CD4-positive, alpha-beta T cell treated with Interferon gamma for 1 hour (primary cell): ENCODE data around the gene TMEM218.
"Not testable (repeated sequence)": the region's sequence is repeated elsewhere in the genome, so short reads cannot be mapped to it uniquely, and the experiment has no call there.

Experiments
- DNase-seq: peaks from one replicate; pipeline ENCODE4 v3.0.0-alpha.2; 2020

The TMEM218 gene

DNA sequence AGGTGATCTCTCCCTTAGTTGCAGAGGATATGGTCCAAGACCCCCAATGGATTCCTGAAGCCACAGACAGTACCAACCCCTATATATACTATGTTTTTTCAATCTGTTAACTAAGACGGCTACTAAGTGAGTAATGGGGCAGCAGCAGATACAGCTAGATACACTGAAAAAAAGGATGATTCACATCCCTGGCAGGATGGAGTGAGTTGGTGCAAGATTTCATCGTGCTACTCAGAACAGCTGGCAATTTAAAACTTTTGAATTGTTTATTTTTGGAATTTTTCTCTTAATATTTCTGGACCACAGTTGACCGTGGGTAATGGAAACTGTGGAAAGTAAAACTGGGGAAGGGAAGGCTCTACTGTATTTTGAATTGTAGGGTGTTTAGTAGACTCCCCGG lies 17.0 kb upstream of the TMEM218 start:
- DNase-seq: no peak

DNA sequence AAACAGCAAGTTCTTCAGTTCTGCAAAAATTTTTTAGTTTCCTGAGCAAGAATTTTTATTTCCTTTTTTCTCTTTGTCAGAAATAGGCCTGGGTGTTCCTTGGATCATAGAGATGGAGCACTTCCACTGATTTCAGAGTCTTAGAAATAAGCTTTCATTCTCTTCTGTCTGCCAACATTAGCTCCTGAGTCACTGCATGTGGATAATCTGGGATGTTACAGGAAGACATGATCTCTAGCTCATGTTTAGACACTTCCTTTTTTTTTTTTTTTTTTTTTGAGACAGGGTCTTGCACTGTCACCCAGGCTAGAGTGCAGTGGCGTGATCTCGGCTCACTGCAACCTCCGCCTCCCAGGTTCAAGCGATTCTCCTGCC lies 13.2 kb upstream of the TMEM218 start:
- DNase-seq: no peak

DNA sequence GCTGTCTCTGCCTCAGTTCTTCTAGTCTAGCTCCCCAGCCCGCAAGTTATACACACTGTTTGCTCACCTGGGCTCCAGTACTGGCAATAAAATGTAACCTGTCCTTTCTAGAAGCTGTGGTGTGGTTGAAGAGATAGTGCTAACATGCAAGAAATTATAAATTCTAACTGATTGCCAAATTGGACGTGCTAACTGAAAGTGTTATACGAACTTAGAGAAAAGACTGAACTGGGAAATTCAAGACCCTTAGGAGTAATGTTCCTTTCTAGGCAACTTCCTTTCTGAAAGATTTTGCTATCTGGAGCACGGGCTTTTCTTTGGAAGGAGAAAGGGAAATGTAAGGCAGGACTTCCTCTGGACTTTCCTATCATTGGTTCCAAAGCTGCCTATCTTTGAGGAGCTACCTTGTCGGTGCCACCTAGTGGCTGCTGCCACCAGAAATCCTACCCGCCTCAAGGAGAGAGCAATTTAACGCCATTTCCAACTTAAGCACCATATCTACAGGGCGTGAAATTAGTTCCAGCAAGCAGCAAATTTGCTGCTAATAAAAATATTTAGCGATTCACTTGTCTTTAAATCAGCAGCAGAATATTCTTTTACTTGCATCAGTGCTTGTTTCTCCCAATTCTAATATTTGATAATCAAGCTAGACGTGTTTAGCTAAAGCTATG lies 12.7 kb upstream of the TMEM218 start:
- DNase-seq: peak; percentile 31

DNA sequence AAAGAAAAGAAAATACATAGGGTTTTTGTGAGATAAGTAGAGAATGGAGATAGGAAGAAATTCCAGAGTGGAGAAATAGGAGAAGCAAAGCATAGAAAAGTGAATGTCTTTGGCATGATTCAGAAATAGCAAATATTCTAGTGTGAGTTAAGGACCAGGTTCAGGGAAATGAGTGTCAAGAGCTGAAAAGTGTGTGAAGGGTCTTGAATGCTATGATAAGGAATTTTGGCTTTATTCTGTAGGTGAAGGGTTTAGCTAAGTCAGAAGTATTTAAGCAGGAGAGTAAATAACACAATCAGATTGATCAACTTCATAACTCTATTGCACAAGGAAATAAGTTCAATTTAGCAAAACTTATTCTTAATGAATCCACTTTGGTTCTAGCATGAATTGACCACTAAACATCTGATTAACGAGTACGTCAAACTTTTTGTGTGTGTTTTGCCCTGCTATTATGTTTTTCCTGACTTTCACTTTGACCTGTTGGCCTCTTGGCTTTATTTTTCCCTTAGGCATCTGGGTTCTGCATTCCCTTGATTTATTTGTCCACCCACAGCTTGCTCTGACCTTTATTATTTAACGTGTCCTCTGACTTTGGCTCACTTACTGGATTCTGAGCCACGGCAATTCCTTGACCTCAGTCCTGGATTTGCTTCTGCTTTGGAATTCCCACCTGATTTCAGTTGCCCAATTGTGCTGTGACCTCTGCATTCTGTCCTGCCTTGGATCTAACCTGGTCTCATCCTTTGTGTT lies 11.9 kb upstream of the TMEM218 start:
- DNase-seq: no peak

DNA sequence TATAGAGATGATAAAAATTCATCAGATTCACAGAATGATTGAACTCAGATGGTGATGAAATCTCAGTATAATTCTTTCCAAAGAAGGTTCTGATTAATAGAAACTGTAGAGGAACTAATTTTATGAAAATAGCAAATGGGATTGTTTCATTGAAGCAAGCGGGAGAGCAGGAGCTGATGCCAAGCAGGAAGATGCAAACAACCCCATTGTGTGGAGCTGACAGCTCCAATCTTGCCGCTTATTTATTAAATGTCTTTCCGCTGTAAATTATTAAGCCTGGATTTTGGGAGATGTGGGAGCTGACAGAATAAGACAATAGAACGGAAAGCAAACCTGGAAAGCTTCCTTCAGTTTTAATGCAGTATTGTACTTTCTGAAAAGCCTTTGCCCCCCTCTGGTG lies 6.0 kb upstream of the TMEM218 start:
- DNase-seq: no peak

DNA sequence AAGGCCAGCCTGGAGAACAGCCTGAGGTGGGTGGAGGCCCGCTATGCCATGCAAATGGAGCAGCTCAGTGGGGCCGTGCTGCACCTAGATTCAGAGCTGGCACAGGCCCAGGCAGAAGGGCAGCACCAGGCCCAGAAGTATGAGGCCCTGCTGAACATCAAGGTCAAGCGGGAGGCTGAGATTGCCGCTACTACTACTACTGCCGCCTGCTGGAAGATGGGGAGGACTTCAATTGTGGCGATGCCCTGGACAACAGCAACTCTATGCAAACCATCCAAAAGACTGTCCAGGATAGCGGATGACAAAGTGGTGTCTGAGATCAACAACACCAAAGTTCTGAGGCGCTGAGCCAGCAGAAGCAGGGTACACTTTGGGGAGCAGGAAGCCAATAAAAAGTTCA lies 3.1 kb upstream of the TMEM218 start:
- no peak for DNase-seq

DNA sequence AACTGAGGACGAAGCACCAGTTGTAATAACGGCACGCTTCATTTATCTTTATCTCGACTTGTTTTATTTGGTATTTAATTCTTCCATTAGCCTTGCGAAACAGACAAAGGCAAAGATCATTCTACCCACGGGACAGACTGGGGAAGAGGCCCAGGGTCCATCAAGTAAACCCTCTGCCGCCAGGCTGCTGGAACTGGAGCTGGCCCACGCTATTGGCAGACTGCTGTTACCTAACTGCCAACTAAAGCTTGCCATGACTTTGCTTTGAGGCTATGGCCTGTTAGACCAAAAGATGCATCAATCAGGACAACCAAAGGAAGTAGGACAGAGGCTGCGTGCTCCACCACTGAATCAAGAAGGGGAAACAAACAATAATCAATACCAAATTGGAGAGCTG lies 780 bp upstream of the TMEM218 start:
- no peak for DNase-seq

DNA sequence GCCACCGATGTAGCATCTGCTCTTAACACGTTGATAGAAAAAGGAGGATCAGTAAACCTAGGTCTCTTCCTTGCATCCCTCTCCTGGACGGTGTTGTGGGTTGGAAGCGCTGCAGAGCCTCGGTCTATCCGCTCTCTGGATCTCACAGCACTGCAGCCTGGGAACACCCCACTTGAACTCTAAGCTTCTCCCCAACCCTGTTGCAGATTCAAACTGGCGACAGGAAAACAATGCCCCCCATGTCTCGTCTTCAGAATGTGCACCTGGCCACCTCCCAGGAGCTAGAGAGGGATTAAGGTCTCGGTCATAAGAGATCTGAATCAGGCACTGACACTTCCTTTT lies 454 bp downstream of the TMEM218 start:
- no peak for DNase-seq

DNA sequence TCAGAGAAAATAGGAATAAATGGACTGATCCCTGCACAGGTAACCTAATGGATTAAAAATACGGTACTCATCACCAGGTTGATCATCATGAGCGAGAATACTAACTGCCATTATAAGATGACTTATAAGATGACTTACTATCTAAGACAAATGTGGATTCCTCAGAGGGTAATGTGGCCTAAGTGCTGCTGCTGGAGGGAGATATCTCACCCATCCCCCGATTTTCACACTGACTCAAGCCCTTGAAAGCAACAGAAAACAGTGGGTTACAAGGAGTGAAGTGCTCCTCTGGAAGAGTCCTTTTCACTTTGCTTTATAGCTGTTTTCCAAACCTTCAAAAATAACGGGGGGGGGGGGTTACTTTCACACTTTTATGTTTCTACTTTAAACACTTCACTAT lies 920 bp downstream of the TMEM218 start:
- DNase-seq: no peak

DNA sequence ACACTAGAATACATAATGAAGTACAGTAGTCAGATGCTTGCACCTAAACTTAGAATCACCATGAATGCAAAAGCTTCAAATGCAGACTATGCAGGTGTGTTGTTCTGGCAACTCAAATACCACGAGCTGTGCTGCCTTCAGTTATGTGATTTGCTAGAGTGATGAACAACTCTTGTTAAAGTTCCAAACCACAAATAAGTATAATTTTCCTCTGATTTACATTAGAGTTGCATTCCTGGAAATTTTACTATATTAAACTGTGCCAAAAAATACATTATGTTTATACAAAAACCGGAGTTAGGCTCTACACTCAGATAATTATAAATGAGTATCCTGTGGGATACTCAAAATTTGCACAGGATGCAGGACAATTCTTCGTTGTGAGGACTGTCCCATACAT lies 3.0 kb downstream of the TMEM218 start:
- no peak for DNase-seq

DNA sequence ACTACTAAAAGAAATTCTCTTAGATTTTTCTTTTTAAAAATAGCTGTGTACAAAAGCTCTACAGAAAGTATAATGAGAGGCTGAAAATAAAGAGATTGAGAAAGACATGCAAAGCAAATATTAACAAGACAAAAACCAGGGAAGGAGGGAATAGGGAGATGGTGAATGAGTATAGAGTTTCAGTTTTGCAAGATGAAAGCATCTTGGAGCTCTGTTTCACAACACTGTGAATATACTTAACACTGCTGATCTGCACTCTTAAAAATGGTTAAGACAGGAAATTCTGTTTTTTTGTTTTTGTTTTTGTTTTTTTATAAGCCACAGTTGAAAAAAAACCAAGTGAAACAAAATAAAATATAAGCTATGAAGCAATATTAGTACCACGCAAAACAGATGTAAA lies 5.5 kb downstream of the TMEM218 start:
- DNase-seq: no peak

DNA sequence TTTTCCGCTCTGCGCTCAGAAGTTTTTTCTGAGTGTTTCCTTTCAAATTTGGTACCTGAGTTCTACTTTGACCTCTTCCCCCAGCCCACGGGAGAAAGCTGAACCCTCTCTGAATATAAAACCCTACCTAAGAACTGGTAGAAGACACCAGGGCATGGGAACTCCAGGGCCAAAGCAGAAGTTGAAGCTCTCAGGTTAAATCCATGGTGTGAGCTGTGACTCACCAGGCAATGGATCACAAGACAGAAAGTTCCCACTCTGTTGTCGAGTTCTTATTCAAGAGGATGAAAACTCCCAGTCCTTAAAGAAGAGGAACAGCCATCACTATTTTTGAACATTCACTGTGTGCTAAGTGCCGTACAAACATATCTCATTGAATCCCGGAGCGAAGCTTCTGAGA lies 8.9 kb downstream of the TMEM218 start:
- no peak for DNase-seq

DNA sequence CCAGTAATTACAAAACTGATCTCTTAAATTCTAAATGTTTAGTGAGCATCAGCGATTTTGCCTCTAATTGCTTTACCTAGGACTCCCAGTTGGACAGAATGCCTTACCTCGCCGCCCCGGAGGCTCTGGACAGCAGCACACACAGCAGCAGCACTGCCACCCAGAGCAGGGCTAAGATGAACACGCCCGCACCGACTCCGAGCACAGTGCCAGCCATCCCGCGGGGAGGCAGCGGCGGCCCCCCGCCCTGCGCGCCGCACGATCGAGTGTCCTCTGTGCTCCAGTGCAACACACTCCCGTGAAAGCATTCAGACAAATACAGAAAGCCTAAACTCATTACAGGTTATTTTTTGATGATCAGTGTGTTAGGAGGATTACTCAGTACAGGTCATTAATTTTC lies 9.4 kb downstream of the TMEM218 start:
- no peak for DNase-seq

DNA sequence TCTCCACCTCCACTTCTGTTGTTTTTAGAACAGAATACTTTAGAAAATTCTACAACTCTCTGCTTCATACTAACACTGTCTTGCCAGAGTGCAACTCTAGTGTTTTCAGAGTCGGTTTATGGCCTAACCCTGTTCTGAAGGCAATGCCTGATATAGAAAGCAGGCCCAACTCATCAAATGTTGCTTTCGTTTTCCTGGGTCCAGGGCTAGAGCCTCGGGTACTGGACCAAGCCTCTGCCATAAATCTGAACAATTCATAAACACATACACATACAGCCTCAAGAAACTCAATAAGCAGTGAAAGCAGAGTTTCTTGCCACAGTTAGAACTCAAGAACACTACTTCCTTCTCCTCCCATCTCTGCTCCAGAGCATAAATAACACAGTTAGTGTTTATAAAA lies 9.8 kb downstream of the TMEM218 start:
- DNase-seq: no peak

DNA sequence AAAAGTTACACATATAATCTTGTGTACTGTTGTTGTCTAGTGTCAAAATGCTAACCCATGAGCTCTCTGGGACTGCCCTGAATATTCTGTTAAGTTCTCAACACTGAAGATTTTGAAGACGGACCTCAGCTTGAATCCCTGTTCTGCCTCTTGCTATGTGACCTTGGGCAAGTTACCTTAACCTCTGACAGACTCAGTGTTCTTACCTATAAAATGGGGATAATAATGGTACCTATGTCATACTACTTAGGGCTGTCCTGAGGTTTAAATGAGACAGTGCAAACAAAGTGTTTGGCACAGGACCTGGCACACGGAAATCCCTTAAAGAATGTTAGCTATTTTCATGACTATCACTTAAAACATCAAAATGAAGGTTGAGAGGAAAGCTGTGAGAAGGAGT lies 11.3 kb downstream of the TMEM218 start:
- DNase-seq: no peak

DNA sequence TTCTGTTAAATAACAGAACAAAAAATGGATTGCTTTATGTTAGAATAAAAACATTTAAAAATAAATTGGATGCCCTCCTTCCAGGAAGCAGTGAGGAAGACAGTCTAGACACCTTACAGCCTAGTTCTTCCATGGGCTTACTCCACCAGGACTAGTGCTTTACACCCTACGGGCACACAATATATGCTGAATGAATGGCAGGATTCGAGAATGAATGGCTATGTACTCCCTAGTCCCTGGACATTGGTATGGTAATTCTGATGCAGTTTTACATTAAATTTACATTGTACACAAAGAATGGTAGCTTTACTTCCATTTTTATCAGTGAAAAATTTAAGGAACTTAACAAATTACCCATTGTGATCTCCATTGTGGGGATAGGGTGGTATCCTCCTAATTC lies 16.7 kb downstream of the TMEM218 start:
- DNase-seq: no peak

DNA sequence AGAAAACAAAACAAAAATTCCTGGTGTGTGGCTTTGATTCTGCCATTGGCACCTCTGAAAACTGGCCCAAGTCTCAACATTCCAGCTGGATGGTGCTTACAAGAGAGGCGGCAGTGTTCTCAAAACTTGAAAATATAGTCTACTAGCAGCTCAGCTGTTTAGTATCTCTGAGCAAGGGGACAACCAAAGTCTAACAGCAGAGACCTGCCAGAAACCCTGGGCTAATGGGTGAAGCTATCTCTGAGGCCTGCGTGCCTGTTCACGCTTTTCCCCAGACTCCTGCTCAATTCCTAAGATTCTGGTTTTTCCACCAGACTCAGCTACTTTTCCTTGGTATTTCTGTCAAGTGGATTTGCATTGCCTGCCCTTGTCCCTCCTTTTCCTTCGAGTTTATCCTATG lies 17.9 kb downstream of the TMEM218 start:
- no peak for DNase-seq

DNA sequence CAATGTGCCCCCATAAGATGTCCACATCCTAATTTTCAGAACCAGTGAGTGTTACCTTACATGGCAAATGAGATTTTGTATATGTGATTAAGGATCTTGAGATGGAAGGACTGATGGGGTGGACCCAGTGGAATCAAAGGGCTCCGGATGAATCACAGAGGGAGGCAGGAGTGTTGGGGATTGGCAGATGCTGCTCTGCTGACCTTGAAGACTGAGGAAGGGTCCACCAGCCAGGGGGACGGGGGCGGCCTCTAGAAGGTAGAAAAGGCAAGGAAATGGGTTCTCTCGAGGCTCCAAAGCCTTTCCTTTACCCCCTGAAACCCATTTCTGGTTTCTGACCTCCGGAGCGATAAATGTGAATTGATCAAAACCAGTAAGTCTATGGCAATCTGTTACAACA lies 18.8 kb downstream of the TMEM218 start:
- no peak for DNase-seq

DNA sequence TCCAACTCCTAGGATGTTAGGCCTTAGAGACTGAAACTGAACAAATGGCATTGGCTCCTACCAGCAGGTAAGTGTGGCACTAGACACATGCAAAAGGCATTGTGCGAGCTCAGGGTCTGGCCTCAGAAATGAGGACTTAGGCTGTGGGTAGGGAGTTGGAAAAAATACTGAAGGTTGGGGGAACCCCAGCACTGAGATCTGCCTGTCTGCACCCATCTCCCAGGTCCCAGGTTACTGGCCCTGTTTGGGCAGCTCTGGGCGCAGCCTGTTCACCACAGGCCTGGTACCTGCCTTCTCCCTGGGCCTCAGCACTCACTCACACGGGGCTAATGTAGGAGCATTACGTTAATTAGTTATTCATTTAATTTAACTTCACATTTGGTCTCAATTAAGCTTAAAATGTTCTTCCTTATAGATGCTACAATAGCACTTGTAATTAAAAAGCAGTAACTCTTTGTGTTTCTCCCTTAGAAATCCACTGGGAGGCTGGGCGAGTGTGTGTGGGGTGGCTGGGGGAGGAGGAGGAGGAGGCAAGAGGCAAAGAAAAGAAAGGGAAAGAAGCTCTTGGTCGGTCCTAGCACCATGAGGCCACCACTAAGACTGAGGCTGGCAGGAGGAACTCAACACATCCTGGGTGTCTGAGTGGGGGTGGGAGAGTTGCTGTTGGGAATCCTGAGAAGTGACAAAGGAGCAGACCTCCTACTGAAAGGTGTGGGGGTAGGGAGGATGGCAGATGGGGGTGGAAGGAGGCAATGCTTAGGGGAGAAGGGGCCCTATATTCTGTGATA lies 19.4 kb downstream of the TMEM218 start:
- no peak for DNase-seq

DNA sequence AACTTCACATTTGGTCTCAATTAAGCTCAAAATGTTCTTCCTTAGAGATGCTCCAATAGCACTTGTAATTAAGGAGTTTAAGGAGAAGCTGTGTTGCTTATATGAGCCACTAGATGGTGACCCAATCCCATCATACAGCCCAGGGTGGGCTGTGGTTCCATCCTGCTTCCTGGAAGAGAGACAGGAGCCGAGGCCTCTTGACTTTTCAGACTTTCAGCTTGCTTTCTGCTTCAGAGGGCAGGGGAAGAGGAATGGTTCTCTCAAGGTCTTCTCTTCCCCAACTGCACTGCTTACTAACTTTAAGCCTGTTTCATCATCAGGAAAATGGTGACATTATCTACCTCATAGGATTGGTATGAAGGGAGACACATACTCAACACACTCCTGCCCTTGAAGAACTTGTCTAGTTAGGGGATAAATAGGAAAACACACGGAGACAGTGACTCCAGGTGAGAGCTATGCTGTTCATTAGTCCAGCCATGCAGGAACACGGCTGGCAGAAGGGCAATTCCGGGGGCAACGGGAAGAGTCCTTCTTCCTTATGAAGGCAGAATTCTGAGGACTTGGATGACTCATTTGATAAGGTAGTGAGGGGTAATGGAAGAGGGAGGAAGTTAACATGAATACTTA lies 20.1 kb downstream of the TMEM218 start:
- no peak for DNase-seq

DNA sequence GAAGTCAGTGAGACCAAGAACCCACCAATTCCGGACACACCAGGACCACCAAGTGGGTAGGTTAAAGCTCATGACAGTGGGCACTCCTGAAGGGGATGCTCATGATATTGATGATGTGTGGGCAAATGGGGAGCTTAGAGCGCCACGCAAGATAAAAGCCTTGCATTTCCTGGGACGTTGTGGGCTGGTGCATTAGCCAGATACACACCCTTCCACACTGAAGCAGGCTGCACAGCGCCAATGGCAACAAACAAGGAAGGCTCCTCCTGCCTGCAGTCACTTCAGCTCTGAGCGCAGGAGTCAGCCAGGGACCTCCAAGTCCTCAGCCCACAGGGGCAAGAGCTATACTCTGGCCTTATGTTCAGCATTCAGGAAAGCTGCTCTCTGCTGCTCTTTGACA lies 20.6 kb downstream of the TMEM218 start:
- DNase-seq: no peak

DNA sequence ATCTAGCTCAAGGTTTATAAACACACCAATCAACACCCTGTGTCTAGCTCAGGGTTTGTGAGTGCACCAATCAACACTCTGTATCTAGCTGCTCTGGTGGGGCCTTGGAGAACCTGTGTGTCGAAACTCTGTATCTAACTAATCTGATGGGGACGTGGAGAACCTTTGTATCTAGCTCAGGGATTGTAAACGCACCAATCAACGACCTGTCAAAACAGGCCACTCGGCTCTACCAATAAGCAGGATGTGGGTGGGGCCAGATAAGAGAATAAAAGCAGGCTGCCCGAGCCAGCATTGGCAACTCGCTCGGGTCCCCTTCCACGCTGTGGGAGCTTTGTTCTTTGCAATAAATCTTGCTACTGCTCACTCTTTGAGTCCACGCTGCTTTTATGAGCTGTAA lies 21.3 kb downstream of the TMEM218 start:
- not testable (repeated sequence) for DNase-seq

DNA sequence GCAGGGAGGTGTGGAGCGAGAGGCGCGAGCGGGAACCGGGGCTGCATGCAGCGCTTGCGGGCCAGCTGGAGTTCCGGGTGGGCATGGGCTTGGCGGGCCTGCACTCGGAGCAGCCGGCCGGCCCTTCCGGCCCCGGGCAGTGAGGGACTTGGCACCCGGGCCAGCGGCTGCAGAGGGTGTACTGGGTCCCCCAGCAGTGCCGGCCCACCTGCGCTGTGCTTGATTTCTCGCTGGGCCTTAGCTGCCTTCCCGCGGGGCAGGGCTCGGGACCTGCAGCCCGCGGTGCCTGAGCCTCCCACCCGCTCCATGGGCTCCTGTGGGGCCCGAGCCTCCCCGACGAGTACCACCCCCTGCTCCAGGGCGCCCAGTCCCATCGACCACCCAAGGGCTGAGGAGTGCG lies 21.9 kb downstream of the TMEM218 start:
- DNase-seq: not testable (repeated sequence)
